Fibroblast of gingiva (primary cell): ENCODE measurements around the gene TMED9.
"Not testable (repeated sequence)": the region's sequence is repeated elsewhere in the genome, so short reads cannot be mapped to it uniquely, and the experiment has no call there.

Experiments
- DNase-seq: peaks from one replicate; pipeline ENCODE4 v3.0.0-alpha.2; 2011; ENCODE audit warnings: low read depth

TMED9 gene

GRCh38 chr5:177592010-177592834 is at the start of gene TMED9:
Gene TMED9, plus strand, starts transcription at chr5:177592203. Its CDS starts 12 bp downstream, at chr5:177592215.
- peak; percentile 69 for DNase-seq

GRCh38 chr5:177542816-177543465 is 49.1 kb upstream of the TMED9 start:
- DNase-seq: no peak

GRCh38 chr5:177545487-177546257 is 46.3 kb upstream of the TMED9 start:
- peak; percentile 98 for DNase-seq

GRCh38 chr5:177546258-177546741 is 45.7 kb upstream of the TMED9 start:
- peak; percentile 98 for DNase-seq

- DNase-seq: no peak
Measured at GRCh38 chr5:177547736-177548135, 44.3 kb upstream of the TMED9 start.

- no peak for DNase-seq
Measured at GRCh38 chr5:177548495-177548894, 43.5 kb upstream of the TMED9 start.

- no peak for DNase-seq
Measured at GRCh38 chr5:177550122-177550521, 41.9 kb upstream of the TMED9 start.

GRCh38 chr5:177552839-177553455 is 39.1 kb upstream of the TMED9 start:
- DNase-seq: peak; percentile 18

- DNase-seq: no peak
Measured at GRCh38 chr5:177553671-177554429, 38.2 kb upstream of the TMED9 start.

GRCh38 chr5:177554474-177555111 is 37.4 kb upstream of the TMED9 start, which contains the start of gene FAM193B:
Gene FAM193B, minus strand, starts transcription at chr5:177554563. Its CDS starts 105 bp downstream, at chr5:177554458.
- DNase-seq: peak; percentile 86

GRCh38 chr5:177555228-177555627 is 36.8 kb upstream of the TMED9 start:
- DNase-seq: no peak

- no peak for DNase-seq
Measured at GRCh38 chr5:177555665-177556064, 36.3 kb upstream of the TMED9 start.

- DNase-seq: no peak
Measured at GRCh38 chr5:177557041-177557647, 34.9 kb upstream of the TMED9 start.

- no peak for DNase-seq
Measured at GRCh38 chr5:177557796-177558195, 34.2 kb upstream of the TMED9 start.

GRCh38 chr5:177559446-177559941 is 32.5 kb upstream of the TMED9 start:
- not testable (repeated sequence) for DNase-seq

- DNase-seq: no peak
Measured at GRCh38 chr5:177565046-177565445, 27.0 kb upstream of the TMED9 start.

GRCh38 chr5:177568326-177568725 is 23.7 kb upstream of the TMED9 start:
- DNase-seq: no peak

GRCh38 chr5:177569894-177570293 is 22.1 kb upstream of the TMED9 start:
- DNase-seq: no peak

GRCh38 chr5:177575488-177575887 is 16.5 kb upstream of the TMED9 start:
- no peak for DNase-seq

- no peak for DNase-seq
Measured at GRCh38 chr5:177576169-177576568, 15.8 kb upstream of the TMED9 start.
